ENCODE results near the gene ZNF566.
"Not testable (repeated sequence)": the region's sequence is repeated elsewhere in the genome, so short reads cannot be mapped to it uniquely, and the experiment has no call there.

Gene ZNF566

GRCh38 chr19:36489118-36489919, at the start of gene ZNF566:
TSS of gene ZNF566 (minus strand) at chr19:36489561. CDS start at chr19:36476557, 13,004 bp downstream.
- peak; percentile 96 for DNase-seq

DNA sequence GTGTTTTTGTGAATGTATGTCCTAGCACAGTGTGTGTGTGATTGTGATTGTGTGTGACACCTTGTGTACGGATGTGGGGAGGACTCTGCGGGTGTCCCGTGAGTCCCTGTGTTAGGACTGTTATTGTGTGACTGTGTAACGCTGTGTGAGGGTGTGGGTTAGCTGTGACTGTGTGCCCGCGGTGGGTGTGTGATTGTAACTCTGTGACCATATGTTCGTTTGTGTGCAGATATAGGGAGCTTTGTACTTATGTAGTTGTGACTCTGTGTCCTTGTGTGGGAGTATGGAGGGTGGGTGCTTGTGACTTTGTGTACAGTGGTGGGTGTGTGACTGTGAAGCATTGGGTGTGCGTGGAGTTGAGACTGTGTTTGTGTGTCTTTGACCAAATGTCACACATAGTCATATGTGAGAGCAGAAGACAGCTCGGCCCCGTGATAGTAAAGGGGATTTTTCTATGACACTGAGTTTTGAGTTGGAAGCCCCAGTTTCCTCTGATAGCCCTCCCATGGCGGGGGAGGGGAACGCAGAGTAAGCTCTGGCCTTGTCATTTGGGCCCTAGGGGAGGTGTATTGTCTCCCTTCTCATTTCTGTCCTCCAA, 39.7 kb upstream of the ZNF566 start:
- DNase-seq, result peak; percentile 18

DNA sequence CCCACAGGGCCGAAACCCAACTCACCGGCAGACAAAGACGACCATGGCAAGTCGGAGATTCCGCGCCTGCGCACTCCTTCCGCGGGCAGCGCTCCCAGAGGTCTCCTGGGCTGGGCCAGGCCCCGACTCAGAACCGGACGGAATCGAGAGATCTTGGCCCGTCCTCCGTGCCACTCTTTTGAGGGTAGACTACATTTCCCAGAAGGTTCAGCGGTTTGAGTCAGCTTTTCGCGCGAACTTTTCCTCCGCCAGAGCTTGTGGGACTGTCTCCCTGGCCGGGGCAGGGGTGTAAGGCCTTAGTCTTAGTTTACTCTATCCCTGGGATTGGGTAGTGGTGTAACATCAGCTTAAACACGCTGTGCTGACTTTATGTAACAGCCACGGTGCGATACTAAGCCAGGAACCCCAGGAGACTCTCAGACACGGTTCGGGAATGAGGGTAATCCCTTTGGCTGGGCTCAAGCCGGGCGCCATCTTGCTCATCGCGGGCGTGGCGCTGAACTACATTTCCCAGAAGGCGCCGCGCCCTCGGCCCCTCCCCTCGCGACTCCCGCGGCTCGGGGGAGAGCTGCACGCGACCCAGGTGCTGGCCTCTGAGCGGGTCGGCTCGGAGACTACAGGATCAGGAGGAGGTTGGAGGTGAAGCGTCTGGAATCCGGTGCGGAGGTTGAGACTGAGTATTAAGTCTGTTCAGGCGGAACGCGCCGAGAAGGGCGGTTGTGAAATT, 39.0 kb upstream of the ZNF566 start, which contains the start of gene ZNF260:
TSS of gene ZNF260 (minus strand) at position 78 of the 727 bp plus-strand sequence. CDS start 13,033 bp downstream, outside the sequence.
- DNase-seq, result peak; percentile 95

- no peak for DNase-seq
Observed at GRCh38 chr19:36527873-36528193, 38.5 kb upstream of the ZNF566 start.

DNA sequence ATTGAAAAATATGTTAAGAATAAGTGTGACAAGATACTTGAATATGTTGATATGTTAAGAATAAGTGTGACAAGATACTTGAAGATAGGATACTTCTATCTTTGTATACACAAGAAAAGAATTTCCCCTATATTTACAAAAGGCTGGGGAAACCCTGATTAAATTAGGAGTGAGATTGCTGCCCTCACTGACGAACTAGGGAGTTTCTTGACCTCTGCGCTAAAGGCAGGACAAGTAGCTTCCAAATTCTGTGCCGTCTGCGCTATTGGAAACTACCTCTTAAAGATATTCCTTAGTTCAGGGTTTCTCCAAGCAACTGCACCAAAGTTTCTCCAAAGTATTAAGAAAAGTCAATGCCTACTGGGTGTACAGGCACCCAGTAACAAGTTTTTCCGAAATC, 38.0 kb upstream of the ZNF566 start:
- no peak for DNase-seq

GRCh38 chr19:36526581-36526980, 37.2 kb upstream of the ZNF566 start:
- no peak for DNase-seq

DNA sequence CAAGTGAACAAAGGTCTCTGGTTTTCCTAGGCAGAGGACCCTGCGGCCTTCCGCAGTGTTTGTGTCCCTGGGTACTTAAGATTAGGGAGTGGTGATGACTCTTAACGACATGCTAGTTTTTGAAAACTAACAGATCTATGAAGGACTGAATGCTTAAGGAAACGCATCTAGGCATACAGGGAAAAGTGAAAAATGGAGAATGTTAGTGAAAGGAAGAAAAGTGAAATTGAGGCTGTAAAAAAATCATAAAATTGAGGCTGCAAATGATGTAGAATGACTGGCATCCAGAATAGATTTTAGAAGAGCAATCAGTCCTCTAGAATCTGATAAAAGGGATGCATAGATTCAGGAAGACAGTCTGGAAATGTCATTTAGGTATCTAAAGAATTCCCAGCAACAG, 35.3 kb upstream of the ZNF566 start:
- DNase-seq, result no peak

- no peak for DNase-seq
Observed at GRCh38 chr19:36514012-36514612, 24.8 kb upstream of the ZNF566 start.

GRCh38 chr19:36508325-36508724, 19.0 kb upstream of the ZNF566 start:
- no peak for DNase-seq

GRCh38 chr19:36501973-36502372, 12.6 kb upstream of the ZNF566 start:
- DNase-seq, result no peak

GRCh38 chr19:36497001-36497400, 7.6 kb upstream of the ZNF566 start:
- no peak for DNase-seq

DNA sequence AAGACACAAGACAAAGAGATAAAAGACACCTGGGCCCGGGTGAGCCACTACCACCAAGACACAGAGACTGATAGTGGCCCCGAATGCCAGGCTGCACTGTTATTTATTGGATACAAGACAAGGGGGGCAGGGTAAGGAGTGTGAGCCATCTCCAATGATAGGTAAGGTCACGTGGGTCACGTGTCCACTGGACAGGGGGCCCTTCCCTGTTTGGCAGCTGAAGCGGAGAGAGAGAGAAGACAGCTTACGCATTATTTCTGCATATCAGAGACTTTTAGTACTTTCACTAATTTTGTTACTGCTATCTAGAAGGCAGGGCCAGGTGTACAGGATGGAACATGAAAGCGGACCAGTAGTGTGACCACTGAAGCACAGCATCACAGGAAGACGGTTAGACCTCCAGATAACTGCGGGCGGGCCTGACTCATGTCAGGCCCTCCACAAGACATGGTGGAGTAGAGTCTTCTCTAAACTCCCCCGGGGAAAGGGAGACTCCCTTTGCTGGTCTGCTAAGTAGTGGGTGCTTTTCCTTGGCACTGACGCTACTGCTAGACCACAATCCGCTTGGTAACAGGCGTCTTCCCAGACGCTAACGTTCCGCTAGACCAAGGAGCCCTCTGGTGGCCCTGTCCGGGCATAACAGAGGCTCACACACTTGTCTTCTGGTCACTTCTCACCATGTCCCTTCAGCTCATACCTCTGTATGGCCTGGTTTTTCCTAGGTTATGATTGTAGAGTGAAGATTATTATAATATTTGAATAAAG, 3.5 kb upstream of the ZNF566 start:
- DNase-seq, result peak; percentile 20

- not testable (repeated sequence) for DNase-seq
Observed at GRCh38 chr19:36490846-36491245, 1.5 kb upstream of the ZNF566 start.

DNA sequence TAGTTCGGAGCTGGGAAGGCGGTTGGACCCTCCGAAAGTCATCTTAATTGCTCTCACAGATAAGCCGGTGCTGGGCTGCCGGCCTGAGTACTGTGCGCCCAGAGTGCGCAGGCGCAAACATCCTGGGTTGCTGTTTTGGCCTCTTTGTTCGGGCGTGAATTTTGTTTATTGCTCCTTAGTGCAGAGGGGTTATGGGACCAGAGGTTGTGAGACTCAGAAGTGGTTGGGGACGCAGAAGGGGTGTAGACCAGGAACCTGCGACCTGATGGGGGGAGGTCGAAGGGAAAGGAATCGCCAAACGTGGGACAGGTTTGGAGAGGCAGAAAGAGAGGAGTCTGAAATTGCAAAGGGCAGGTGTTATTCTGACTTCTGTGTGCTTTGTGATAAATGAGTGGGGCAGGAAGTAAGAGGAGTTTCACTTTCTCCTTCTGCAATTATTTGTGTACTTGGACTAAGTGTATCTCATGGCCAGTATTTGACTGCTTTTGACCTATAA, 607 bp upstream of the ZNF566 start:
- DNase-seq, result peak; percentile 37

DNA sequence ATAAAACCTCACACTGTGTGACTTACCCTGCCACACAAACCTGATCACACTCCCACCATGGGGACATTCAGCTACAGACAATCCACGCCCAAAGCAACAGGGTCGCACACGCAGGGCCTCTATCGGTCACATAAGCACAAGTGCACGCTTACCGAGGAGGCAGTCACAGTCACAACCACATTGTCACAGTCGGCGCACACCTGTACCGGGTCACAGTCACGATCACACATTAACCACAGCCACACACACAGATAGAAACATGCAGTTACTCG, 579 bp downstream of the ZNF566 start:
- peak; percentile 32 for DNase-seq

- no peak for DNase-seq
Observed at GRCh38 chr19:36488118-36488845, 1.1 kb downstream of the ZNF566 start.

DNA sequence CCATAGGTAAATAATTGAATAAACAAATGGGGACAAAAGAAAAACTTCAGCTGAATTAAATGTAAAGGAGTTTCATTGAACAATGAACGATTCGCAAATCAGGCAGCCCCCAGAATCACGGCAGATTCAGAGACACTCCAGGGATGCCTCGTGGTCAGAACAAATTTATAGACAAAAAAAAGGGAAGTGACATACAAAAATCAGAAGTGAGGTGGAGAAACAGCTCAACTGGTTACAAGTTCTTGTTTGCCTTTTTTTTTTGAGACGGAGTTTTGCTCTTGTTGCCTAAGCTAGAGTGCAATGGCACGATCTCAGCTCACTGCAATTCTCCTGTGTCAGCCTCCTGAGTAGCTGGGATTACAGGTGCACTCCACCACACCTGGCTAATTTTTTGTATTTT, 5.7 kb downstream of the ZNF566 start:
- DNase-seq, result no peak

GRCh38 chr19:36482876-36483275, 6.5 kb downstream of the ZNF566 start:
- no peak for DNase-seq

- DNase-seq, result no peak
Observed at GRCh38 chr19:36460046-36460445, 29.3 kb downstream of the ZNF566 start.

DNA sequence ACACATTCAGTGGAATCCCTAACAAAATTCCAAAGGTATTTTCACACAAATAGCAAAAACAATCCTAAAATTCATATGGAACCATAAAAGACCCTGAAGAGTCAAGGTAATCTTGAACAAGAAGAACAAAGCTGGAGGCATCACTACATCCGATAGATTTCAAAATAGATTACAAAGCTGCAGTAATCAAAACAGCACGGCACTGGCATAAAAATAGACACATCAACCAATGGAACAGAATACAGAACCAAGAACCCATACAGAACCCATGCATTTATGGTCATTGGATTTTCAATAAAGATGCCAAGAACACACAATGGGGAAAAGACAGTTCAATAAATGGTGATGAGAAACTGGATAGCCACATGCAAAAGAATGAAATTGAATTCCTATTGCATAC, 32.5 kb downstream of the ZNF566 start:
- no peak for DNase-seq

DNA sequence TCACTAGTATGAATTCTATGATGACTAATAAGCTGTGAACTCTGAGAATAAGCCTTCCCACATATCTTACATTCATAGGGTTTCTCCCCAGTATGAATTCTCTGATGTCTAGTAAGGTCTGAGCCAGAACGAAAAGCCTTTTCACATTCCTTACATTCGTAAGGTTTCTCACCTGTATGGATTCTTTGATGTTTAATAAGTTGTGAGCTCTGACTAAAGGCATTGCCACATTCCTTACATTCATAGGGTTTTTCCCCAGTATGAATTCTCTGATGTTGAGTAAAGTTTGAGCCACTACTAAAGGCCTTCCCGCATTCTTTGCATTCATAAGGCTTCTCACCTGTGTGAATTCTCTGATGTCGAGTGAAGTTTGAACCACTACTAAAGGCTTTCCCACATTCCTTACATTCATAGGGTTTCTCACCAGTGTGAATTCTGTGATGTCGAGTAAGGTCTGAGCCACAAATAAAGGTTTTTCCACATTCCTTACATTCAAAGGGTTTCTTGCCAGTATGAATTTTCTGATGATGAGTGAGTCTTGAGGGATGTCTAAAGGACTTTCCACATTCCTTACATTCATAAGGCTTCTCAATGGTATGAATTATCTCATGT, 40.2 kb downstream of the ZNF566 start:
- DNase-seq, result no peak

- no peak for DNase-seq
Observed at GRCh38 chr19:36441339-36441738, 48.0 kb downstream of the ZNF566 start.

All from activated CD4-positive, alpha-beta T cell treated with anti-CD3 and anti-CD28 coated beads, Interleukin-2, amount 50 U/mL, for 16 hours (primary cell).